ENCODE measurements around the gene GNPTG.

Gene GNPTG

DNA sequence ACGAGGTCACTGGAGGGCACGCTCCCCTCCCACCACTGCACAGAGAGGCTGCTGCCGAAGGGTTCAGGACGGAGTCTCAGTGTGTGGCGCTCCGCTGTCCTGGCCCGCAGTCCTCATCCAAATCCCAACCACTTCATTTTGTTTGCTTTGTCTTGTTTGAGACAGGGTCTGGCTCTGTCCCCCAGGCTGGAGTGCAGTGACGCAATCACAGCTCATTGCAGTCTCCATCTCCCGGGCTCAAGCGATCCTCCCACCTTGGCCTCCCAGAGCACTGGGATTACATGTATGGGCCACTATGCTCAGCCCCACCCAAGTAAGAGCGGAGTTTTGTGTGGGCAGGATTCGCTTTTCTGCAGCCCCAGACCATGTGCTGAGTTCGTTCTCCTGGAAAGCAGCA lies 50.0 kb downstream of the GNPTG start:
- no peak for DNase-seq

GRCh38 chr16:1403036-1403435 lies 51.3 kb downstream of the GNPTG start:
- no peak for DNase-seq

GRCh38 chr16:1403733-1404132 lies 52.0 kb downstream of the GNPTG start:
- no peak for DNase-seq

DNA sequence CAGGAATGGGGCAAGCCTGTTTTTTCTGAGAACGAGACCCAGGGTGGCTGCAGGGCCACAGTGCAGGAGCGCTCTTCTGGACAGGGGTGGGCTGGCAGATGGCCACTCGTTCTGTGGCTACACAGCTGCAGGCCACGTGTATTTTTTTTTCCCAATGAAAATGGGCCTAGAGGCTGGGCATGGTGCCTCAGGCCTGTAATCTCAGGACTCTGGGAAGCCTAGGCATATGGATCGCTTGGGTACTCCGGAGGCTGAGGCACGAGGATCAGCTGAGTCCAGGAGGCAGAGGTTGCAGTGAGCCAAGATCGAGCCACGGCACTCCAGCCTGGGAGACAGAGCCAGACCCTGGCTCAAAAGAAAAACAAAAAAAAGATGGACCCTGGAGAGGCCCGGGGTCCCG lies 56.0 kb downstream of the GNPTG start:
- DNase-seq = peak; percentile 8

- DNase-seq = peak; percentile 88
These were observed 56.6 kb downstream of the GNPTG start for GRCh38 chr16:1408171-1408837.

DNA sequence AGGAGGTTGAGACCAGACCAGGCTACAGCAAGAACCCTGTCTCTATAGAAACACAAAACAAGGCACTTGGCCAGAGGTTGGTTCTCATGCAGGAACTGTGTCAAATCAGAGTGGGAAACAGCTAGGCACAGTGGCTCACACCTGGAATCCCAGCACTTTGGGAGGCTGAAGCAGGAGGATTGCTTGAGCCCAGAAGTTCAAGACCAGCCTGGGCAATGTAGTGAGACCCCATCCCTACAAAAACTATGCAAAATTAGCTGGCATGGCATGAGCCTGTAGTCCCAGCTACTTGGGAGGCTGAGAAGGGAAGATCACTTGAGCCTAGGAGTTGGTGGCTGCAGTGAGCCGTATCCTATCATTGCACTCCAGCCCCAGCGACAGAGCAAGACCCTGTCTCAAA lies 61.1 kb downstream of the GNPTG start:
- DNase-seq = no peak

Measured in fibroblast of skin of right biceps (primary cell).